ENCODE data around the gene FEZF2.

FEZF2 gene

DNA sequence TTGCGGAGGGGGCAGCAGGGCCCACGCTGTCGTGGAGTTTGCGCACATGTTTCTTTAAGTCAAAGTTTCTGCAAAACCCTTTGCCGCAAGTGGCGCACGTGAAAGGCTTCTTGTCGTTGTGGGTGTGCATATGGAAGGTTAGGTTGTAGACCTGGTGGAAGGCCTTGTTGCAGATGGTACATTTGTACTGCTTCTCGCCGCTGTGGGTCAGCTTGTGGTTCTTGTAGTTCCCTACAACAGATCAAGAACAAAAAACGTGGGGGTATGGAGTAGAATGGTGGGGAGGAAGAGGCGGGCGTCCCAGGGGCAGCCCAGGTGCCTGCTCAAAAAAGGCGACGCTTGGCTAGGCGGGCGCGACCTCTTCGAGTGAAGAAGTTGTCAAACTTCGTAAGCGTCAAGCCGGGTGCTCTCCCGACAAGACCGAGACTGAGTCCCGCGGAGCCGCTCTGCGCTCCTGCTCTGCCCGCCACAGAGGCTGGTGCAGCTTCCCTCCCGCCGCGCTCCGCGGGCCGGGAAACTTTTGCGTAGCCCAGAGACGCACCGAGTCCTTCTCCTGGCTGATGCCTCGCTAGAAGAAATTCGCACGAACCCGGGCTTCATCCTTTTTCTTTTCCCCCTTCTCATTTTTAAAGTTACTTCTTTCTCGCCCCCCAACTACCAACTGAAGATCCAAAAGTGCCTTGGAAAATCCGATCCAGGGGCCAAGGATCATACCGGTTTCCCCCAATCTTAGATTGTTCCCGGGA lies 3.1 kb downstream of the FEZF2 start:
- peak; percentile 39 for ATAC-seq
- TF ChIP-seq TCF4 (CRISPR knock-in tag; IDR thresholded peaks at IDR 0.05; ENCODE audit: borderline replicate concordance), result no peak
- TF ChIP-seq OSR1 (CRISPR knock-in tag; IDR thresholded peaks at IDR 0.05), result no peak
- no peak for TF ChIP-seq ESRRG (CRISPR knock-in tag; IDR thresholded peaks at IDR 0.05)
- TF ChIP-seq ARNTL (CRISPR knock-in tag; IDR thresholded peaks at IDR 0.05; ENCODE audit: borderline replicate concordance, low read depth), result no peak
- TF ChIP-seq ZNF565 (CRISPR knock-in tag; conservative IDR thresholded peaks at IDR 0.05; ENCODE audit: low read depth), result no peak
- TF ChIP-seq, protein P1, sequence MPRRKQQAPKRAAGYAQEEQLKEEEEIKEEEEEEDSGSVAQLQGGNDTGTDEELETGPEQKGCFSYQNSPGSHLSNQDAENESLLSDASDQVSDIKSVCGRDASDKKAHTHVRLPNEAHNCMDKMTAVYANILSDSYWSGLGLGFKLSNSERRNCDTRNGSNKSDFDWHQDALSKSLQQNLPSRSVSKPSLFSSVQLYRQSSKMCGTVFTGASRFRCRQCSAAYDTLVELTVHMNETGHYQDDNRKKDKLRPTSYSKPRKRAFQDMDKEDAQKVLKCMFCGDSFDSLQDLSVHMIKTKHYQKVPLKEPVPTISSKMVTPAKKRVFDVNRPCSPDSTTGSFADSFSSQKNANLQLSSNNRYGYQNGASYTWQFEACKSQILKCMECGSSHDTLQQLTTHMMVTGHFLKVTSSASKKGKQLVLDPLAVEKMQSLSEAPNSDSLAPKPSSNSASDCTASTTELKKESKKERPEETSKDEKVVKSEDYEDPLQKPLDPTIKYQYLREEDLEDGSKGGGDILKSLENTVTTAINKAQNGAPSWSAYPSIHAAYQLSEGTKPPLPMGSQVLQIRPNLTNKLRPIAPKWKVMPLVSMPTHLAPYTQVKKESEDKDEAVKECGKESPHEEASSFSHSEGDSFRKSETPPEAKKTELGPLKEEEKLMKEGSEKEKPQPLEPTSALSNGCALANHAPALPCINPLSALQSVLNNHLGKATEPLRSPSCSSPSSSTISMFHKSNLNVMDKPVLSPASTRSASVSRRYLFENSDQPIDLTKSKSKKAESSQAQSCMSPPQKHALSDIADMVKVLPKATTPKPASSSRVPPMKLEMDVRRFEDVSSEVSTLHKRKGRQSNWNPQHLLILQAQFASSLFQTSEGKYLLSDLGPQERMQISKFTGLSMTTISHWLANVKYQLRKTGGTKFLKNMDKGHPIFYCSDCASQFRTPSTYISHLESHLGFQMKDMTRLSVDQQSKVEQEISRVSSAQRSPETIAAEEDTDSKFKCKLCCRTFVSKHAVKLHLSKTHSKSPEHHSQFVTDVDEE (CRISPR knock-in tag; IDR thresholded peaks at IDR 0.05), result no peak
- no peak for TF ChIP-seq ZC3H10 (CRISPR knock-in tag; IDR thresholded peaks at IDR 0.05)
- TF ChIP-seq ZNF70 (CRISPR knock-in tag; IDR thresholded peaks at IDR 0.05), result no peak
- no peak for TF ChIP-seq CSDC2 (CRISPR knock-in tag; IDR thresholded peaks at IDR 0.05)
- no peak for TF ChIP-seq ZNF8 (CRISPR knock-in tag; IDR thresholded peaks at IDR 0.05)
- TF ChIP-seq, protein P2, sequence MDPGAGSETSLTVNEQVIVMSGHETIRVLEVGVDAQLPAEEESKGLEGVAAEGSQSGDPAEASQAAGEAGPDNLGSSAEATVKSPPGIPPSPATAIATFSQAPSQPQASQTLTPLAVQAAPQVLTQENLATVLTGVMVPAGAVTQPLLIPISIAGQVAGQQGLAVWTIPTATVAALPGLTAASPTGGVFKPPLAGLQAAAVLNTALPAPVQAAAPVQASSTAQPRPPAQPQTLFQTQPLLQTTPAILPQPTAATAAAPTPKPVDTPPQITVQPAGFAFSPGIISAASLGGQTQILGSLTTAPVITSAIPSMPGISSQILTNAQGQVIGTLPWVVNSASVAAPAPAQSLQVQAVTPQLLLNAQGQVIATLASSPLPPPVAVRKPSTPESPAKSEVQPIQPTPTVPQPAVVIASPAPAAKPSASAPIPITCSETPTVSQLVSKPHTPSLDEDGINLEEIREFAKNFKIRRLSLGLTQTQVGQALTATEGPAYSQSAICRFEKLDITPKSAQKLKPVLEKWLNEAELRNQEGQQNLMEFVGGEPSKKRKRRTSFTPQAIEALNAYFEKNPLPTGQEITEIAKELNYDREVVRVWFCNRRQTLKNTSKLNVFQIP (CRISPR knock-in tag; IDR thresholded peaks at IDR 0.05; ENCODE audit: borderline replicate concordance, low read depth), result no peak
- TF ChIP-seq PATZ1 (CRISPR knock-in tag; IDR thresholded peaks at IDR 0.05; ENCODE audit: borderline replicate concordance), result no peak
- no peak for TF ChIP-seq ZFP3 (CRISPR knock-in tag; IDR thresholded peaks at IDR 0.05)
- no peak for TF ChIP-seq ZFP30 (CRISPR knock-in tag; IDR thresholded peaks at IDR 0.05)
- TF ChIP-seq RARB (CRISPR knock-in tag; IDR thresholded peaks at IDR 0.05), result no peak
- no peak for TF ChIP-seq CREB5 (CRISPR knock-in tag; IDR thresholded peaks at IDR 0.05; ENCODE audit: low read depth)

DNA sequence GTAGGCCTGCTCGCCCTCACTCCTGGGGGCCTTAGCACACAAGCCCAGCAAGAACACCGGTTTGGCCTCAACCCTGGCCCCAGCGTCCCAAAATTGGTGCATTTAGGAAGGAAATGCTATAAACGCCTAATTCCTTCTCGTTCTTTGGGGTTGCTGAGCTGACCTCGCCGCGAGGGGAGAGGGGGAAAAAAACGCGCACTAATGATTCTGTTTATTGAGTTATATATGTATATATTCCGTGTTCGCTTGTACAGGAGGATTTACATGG lies 3.9 kb downstream of the FEZF2 start:
- ATAC-seq, result no peak
- TF ChIP-seq, protein P3, sequence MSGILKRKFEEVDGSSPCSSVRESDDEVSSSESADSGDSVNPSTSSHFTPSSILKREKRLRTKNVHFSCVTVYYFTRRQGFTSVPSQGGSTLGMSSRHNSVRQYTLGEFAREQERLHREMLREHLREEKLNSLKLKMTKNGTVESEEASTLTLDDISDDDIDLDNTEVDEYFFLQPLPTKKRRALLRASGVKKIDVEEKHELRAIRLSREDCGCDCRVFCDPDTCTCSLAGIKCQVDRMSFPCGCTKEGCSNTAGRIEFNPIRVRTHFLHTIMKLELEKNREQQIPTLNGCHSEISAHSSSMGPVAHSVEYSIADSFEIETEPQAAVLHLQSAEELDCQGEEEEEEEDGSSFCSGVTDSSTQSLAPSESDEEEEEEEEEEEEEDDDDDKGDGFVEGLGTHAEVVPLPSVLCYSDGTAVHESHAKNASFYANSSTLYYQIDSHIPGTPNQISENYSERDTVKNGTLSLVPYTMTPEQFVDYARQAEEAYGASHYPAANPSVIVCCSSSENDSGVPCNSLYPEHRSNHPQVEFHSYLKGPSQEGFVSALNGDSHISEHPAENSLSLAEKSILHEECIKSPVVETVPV (CRISPR knock-in tag; IDR thresholded peaks at IDR 0.05), result no peak
- TF ChIP-seq CREB5 (CRISPR knock-in tag; IDR thresholded peaks at IDR 0.05; ENCODE audit: low read depth) (no peak), PATZ1 (CRISPR knock-in tag; IDR thresholded peaks at IDR 0.05; ENCODE audit: borderline replicate concordance) (no peak), ZNF70 (CRISPR knock-in tag; IDR thresholded peaks at IDR 0.05) (no peak), ZNF8 (CRISPR knock-in tag; IDR thresholded peaks at IDR 0.05) (no peak), GLIS3 (CRISPR knock-in tag; IDR thresholded peaks at IDR 0.05) (no peak), ESRRG (CRISPR knock-in tag; IDR thresholded peaks at IDR 0.05) (no peak), PPARA (CRISPR knock-in tag; IDR thresholded peaks at IDR 0.05; ENCODE audit: borderline replicate concordance) (no peak), SNAI2 (CRISPR knock-in tag; IDR thresholded peaks at IDR 0.05) (no peak), ARNTL (CRISPR knock-in tag; IDR thresholded peaks at IDR 0.05; ENCODE audit: borderline replicate concordance, low read depth) (no peak)
